Activated CD4-positive, alpha-beta T cell treated with anti-CD3 and anti-CD28 coated beads for 24 hours (primary cell): Measurements from ENCODE around the gene TMEM167A.

ENCODE experiments used
- DNase-seq, 2 donors: peaks; one replicate each; pipeline ENCODE4 v3.0.0-alpha.2; 2020; ENCODE audit warnings: low read depth in 2 of 2

Gene TMEM167A

GRCh38 chr5:83035373-83036100 lies 41.7 kb downstream of the TMEM167A start:
- DNase-seq: no peak

DNA sequence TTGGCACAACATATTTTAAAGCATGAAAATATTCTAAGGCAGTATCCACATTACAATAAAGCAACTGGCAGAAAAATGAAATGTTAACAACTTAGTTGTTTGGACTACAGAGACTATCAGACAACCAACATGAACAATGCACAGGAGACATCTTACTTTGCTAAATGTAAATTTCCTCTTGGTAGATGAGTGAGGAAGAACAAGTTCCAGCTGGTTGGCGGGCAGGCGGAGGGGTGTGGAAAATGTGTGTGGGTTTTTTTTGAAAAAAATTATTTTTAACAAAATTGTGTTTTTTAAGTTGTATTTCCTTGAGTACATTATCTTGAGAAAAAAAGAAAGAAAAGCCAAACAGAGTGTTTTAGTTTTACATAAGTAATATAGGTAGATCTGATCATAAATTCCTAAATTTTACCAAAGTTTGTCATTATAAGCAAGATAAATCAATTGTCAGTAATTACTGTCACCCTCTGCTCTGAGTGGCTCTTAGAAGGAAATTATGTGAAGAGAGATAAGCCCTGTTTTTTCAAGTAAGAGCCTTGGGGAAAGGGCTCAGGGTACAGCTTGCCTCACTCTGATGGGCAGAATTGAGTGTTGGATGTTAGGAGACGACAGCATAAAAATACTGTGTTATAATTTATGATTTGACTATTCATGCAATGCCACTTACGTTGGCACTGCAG lies 42.5 kb downstream of the TMEM167A start:
- no peak for DNase-seq

- no peak for DNase-seq
These were observed 43.2 kb downstream of the TMEM167A start for GRCh38 chr5:83034036-83034435.

DNA sequence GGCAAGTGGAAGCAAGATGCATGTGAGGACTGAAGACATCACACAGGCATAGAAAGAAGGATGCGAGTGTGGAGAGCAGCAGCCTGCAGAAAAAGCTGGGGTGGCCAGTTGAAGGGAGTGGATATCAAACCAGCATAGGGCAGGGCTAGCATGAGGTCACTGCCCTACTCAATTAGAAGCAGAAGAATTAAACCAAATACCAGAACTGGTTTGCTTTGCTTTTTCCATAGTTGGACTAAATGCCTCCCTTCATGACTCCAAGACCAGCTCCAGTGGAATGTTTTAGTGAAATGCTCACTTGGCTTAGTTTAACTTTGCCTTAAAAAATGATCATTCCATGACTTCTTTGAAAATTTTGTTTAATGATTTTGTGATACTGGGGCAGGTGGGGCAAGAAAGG lies 45.8 kb downstream of the TMEM167A start:
- DNase-seq: no peak

GRCh38 chr5:83029912-83030311 lies 47.3 kb downstream of the TMEM167A start:
- DNase-seq: no peak

DNA sequence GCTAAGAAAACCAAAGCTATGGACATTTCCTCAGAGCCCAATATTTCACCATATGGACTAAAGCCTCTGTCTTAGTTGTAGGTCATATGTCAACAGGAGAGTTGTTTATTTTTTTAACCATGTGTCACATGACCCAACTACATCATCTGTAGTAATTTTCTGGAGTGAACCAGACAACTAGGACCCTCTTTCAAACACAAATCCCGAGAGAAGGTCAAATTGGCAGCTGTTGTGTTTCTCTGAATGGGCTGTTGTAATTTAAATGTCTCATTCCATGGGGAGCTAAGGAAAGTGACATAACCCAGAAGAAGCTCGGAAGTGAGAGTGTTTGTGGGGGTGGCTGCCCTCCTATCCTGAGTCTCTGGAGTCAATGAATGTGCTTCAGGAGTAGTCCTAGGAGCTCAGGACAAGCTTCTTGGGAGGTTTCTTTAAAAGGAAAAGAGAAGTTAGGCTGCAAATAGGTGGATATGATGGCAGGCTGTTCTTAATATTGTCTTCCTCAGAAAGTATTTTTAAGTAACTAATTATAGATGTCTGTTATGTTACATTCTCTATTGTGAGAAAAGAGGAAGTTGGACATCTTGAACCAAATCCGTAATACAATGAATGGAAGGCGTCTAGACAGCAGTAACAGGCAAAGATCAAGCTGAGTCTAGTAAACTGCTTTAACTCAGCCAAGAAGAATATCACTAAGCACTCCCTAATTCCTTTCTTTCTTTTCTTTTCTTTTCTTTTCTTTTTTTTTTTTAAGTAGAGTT lies 50.1 kb downstream of the TMEM167A start:
- DNase-seq: no peak

GRCh38 chr5:83026516-83026915 lies 50.7 kb downstream of the TMEM167A start:
- no peak for DNase-seq

GRCh38 chr5:83025690-83026478 lies 51.3 kb downstream of the TMEM167A start:
- DNase-seq: no peak

DNA sequence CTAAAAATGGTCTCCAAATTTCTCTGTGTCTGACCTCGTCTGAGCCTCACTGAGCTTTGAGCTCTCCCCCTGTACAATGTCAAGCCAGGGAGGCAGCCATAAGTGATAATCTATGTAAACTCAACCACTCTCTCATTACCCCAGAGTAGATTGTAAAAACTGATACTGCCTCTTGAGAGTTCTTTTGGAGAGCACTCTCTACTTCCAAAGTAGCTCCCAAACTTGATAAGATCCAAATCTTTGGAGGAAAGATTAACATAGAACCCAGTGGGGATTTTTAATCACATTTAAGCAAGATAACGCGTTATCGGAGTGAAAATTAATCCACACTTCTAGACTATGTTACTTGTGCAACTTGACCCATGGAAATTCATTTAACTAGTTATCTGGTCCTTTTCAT lies 54.9 kb downstream of the TMEM167A start:
- DNase-seq: no peak

DNA sequence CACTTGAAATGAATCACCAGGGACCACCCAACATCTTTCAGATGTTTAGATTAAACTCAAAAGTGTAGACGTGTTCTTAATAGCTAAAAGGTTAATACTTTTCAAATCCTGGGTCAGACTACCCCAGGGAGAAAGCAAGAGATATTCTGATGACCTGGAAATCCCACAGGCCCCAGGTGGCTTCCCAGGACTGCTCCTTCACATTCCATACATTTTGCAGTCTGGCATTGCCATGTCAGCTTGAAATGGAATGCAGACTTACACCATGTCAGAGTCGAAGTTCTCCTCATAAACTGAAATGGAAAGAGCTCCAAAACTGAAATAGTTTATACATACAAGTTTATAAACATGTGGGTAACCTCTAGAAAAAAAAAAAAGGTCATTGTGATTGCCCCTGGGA lies 61.5 kb downstream of the TMEM167A start:
- DNase-seq: no peak

DNA sequence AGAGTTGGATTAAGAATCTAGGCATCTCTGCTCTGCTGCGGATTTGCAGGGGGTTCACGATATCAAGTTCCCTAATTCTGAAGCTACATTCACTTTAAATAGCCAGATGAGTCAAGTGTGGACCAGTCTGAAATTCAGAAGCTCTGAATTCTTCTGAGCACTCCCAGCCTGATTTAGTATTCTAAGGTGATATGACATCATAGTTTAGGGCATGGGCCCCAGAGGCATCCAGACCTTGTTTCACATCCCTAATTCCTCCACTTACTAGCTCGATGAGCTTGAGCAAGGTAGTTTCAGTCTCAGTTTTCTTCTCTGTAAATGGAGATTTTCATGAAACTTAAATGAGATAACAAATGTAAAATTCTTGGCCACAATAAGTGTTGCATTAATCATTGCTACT lies 65.2 kb downstream of the TMEM167A start:
- no peak for DNase-seq

- no peak for DNase-seq
These were observed 67.8 kb downstream of the TMEM167A start for GRCh38 chr5:83009408-83009807.

DNA sequence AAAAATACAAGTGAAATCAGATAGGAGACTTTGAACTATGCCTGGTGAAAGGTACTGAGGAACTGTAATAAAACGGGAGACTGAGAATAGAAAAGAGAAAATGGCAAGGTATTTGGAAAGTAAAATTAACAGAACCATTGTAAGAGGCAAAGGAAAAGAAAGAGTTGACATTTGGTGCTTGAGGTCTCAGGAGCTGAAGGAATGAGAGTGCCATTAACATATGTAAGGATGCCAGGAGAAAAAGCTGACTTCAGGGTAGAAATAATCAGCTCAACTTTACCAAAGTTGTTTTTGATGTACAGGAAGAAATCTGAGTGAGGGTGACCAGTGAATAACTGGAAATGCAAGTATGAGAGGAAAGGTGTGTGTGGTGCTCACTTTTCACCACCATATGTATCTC lies 69.4 kb downstream of the TMEM167A start:
- DNase-seq: no peak

DNA sequence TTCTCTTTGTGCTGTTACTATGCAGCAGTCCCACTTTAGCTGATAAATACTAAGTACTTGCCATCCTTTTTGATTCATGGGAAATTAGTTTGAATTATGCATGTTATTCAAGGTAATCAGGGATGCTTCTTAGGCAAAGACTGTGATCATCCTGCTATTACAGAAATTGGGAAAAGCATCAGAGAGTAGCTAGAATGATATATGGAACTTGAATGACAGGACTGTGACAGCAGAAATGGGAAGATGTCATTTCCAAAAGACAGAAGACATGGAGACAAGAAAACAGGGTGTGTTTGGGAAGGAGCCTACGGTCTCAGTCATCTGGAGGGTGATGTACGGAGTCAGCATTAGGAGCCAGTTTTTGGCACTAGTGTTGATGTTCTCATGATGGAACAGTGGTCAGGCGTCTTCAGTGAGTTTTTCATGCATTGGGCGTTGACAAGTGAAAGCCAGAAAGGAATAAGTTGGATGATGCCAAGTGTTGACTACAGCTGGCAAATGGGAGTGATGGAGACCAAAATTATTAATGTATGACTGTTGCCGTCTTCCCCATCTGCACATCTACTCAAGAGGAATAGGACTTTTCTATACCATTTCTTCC lies 70.4 kb downstream of the TMEM167A start:
- no peak for DNase-seq

DNA sequence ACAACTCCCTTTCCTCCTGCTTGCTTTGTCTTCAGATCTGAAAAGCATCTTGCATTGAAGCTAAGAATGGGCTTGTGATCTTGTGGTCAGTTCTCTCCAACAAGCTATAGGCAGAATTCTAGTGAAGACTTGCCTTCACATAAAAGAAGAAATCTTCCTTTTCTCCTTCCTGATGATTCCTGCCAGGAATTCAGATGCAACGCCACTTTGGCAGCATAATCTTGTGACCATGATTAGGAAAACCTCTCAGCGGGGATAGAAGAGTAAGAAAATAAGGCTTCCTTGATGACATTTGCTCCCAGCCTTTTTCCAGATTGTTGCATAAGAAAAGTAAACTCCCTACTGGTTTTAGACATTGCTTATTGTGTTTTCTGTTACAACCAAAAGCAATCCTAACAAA lies 73.4 kb downstream of the TMEM167A start:
- no peak for DNase-seq
